K562 (cell line): ENCODE results near the gene ACACB.

Source experiments
- ARHGAP35 ChIP-seq: fragments of 450-650 bp; IDR thresholded peaks from 2 replicates; pipeline ENCODE4 v1.6.1; 2018; ENCODE audit not compliant: partially characterized antibody
- GMEB1 ChIP-seq: fragments of 250-450 bp; sonication (Bioruptor Pico); IDR thresholded peaks from 2 replicates; pipeline ENCODE4 v1.4.0; 2020; ENCODE audit warnings: mild to moderate bottlenecking
- NFXL1 ChIP-seq: fragments of 450-650 bp; formaldehyde crosslinking; IDR thresholded peaks from 2 replicates; pipeline ENCODE4 v1.4.0; 2021; ENCODE audit warnings: mild to moderate bottlenecking
- POLR2A ChIP-seq: fragments of 450-650 bp; conservative IDR thresholded peaks from 2 replicates; pipeline ENCODE4 v1.6.1; 2016
- ZFP36 ChIP-seq: fragments of 150-350 bp; IDR thresholded peaks from 2 replicates; pipeline ENCODE4 v1.6.1; 2018; ENCODE audit warnings: low read length, low read depth; ENCODE audit not compliant: partially characterized antibody

GRCh38 chr12:109088818-109089217 lies 27.6 kb upstream of the ACACB start:
- no peak for TF ChIP-seq ARHGAP35
- TF ChIP-seq GMEB1 (CRISPR knock-in tag) = no peak
- no peak for TF ChIP-seq NFXL1 (CRISPR knock-in tag)
- no peak for TF ChIP-seq POLR2A
- TF ChIP-seq ZFP36 = no peak
